Measurements from ENCODE around the gene NBAS. TPM values are rescaled to one million over a fixed set of nuclear protein-coding genes. Genes with fewer than 3 reads are reported as not detected.

The NBAS gene
- total and polyA plus RNA-seq, 2 of the 4 experiments (the other 2 are of a cell fraction), result 22.3 to 105 TPM

- H3K14ac ChIP-seq (replicated peaks; ENCODE audit: low read depth, low read length), result no peak overlapping the region
- no peak overlapping the region for H4K91ac ChIP-seq (ENCODE audit: insufficient read depth, low read depth, low read length)
- H3K4ac ChIP-seq (ENCODE audit: low read depth, low read length), result no peak overlapping the region; the same call in 1 of the 2 replicates
- H3K79me1 ChIP-seq (ENCODE audit: low read depth in 1 of 2, low read length in 2 of 2), result peaks cover 0 to 3% of the 10 kb centered on the region in 2 experiments; a peak in 1 of 4 replicates
- H3K56ac ChIP-seq (ENCODE audit: extremely low read depth, insufficient read depth, low read length), result no peak overlapping the region
- no peak overlapping the region for H3K27ac ChIP-seq (ENCODE audit: insufficient read depth, low read length)
- intact Hi-C loops (cut with micrococcal nuclease) (no loop called here), in situ Hi-C loops (cut with MboI; ENCODE audit: low sequenced_read_pairs) (no loop called here), dilution Hi-C loops (cut with HindIII; ENCODE audit: low sequenced_read_pairs, unreplicated experiment) (no loop called here)
- DNase-seq, result no peak
- no peak overlapping the region for H2BK120ac ChIP-seq (ENCODE audit: low read depth, low read length)
- no CpG with 5 or more reads among the region's 1 CpG for whole genome bisulfite sequencing, 2 experiments (ENCODE audit: extremely low coverage in 2 of 2, insufficient read length in 1 of 2)
- H2AFZ ChIP-seq (replicated peaks; ENCODE audit: low read length, poor library complexity), result no peak overlapping the region
- H2BK5ac ChIP-seq (ENCODE audit: low read depth, low read length, poor library complexity, severe bottlenecking), result no peak overlapping the region
- no peak overlapping the region for H2AK9ac ChIP-seq (replicated peaks; ENCODE audit: low read depth, low read length, poor library complexity)
- TF ChIP-seq ELK1 (IDR thresholded peaks at IDR 0.05; ENCODE audit: borderline replicate concordance, low read depth, low read length) (no peak), BHLHE40 (IDR thresholded peaks at IDR 0.05; ENCODE audit: low read depth, low read length) (no peak), MXI1 (IDR thresholded peaks at IDR 0.05; ENCODE audit: borderline replicate concordance, low read depth, low read length) (no peak), MAFK (IDR thresholded peaks at IDR 0.05; ENCODE audit: low read depth, low read length) (no peak), NFE2L2 (IDR thresholded peaks at IDR 0.05; ENCODE audit: low read depth, low read length) (no peak), CEBPB (IDR thresholded peaks at IDR 0.05; ENCODE audit: low read depth, low read length) (no peak), USF2 (IDR thresholded peaks at IDR 0.05; ENCODE audit: low read depth, low read length) (no peak), RFX5 (IDR thresholded peaks at IDR 0.05; ENCODE audit: low read depth, low read length) (no peak), CTCF (conservative IDR thresholded peaks at IDR 0.05; ENCODE audit: low read depth, low read length) (no peak), SMC3 (IDR thresholded peaks at IDR 0.05; ENCODE audit: low read depth, low read length) (no peak), FOS (IDR thresholded peaks at IDR 0.05; ENCODE audit: low read depth, low read length) (no peak), CHD1 (IDR thresholded peaks at IDR 0.05; ENCODE audit: low read depth, low read length) (no peak), POLR2A (IDR thresholded peaks at IDR 0.05; ENCODE audit: low read depth, low read length) (no peak), RCOR1 (IDR thresholded peaks at IDR 0.05; ENCODE audit: insufficient replicate concordance, low read length) (no peak), MAZ (IDR thresholded peaks at IDR 0.05; ENCODE audit: borderline replicate concordance, low read depth, low read length) (no peak), RAD21 (IDR thresholded peaks at IDR 0.05; ENCODE audit: low read length) (no peak)
- H4K20me1 ChIP-seq (ENCODE audit: insufficient read depth, low read length), result no peaks in the 10 kb centered on the region
- H3K9ac ChIP-seq (ENCODE audit: low read depth, low read length), result no peak overlapping the region
- H3K23ac ChIP-seq (ENCODE audit: low read depth, low read length), result no peak overlapping the region
- H3K4me2 ChIP-seq (ENCODE audit: low read depth, low read length), result no peak overlapping the region
- no peak overlapping the region for H4K8ac ChIP-seq (ENCODE audit: low read depth in 2 of 2, low read length in 2 of 2)
- H3K18ac ChIP-seq (ENCODE audit: low read depth, low read length), result no peak overlapping the region
- no peak overlapping the region for H2AK5ac ChIP-seq (ENCODE audit: low read depth, low read length)
- ChIA-PET CTCF (interaction anchor here (1.1 kb wide), 1 partner anchor 11 kb away, joined by 3 read pairs; no protein-coding TSS in a partner anchor), POLR2A (ENCODE audit: unreplicated experiment) (no interaction called here)
- no peak overlapping the region for H3K4me3 ChIP-seq (ENCODE audit: insufficient read depth, low read depth, low read length)
- no peak overlapping the region; the same call in 1 of the 2 replicates for H2BK20ac ChIP-seq (ENCODE audit: low read depth, low read length)
- H3K36me3 ChIP-seq (ENCODE audit: control insufficient read depth, insufficient read depth, low read length), result peaks cover 7% of the 10 kb centered on the region; the same call in 1 of the 2 replicates
- no peak overlapping the region for H2BK15ac ChIP-seq (ENCODE audit: low read depth, low read length)
- H3K9me1 ChIP-seq (ENCODE audit: insufficient read depth, low read length), result peaks cover 3% of the 10 kb centered on the region; the same call in 1 of the 2 replicates
- no peak overlapping the region for H4K5ac ChIP-seq (ENCODE audit: low read depth, low read length)
- ATAC-seq (ENCODE audit: low read depth), result no peak
- no peaks in the 10 kb centered on the region for H3K9me3 ChIP-seq (ENCODE audit: control insufficient read depth, insufficient read depth, low read length)
- no TSS peak for BruUV-seq (replicated peaks)
- H3K27me3 ChIP-seq (ENCODE audit: control insufficient read depth, insufficient read depth, low read length), result no peaks in the 10 kb centered on the region
- H3K4me1 ChIP-seq (ENCODE audit: control insufficient read depth, insufficient read depth, low read length), result 0 out of 2 replicates have a peak, but pooled peaks cover 3% of the 10 kb centered on the region
Observed at GRCh38 chr2:15273452-15273851, 287.7 kb downstream of the NBAS start.

Data from IMR-90 (cell line).